Body of pancreas (tissue), 4 donors: ENCODE results near the gene NDUFA12. TPM values are rescaled to one million over a fixed set of nuclear protein-coding genes. Genes with fewer than 3 reads are reported as not detected.

Experiments
- ATAC-seq: fragments of 150-250 bp; one replicate; pipeline ENCODE4 v1.9.1; 2016
- DNase-seq, 4 donors: peaks; one replicate each; pipeline ENCODE4 v3.0.0-alpha.2; 2019
- H3K27ac ChIP-seq, 4 donors: fragments of 200-600 bp; sonication (generic); 1 replicate in 3 of 4; 2 replicates in 1 of 4; pipeline versions ENCODE4 v1.5.1 to v1.6.1; 2016 to 2019; ENCODE audit warnings: mild to moderate bottlenecking in 1 of 4, mixed read lengths in 1 of 4, moderate library complexity in 1 of 4
- H3K27me3 ChIP-seq, 2 donors: fragments of 200-600 bp; sonication (generic); one replicate each; pipeline ENCODE4 v1.6.0; 2016; ENCODE audit warnings: mild to moderate bottlenecking in 1 of 2
- H3K36me3 ChIP-seq, 2 donors: fragments of 200-600 bp; sonication (generic); replicated peaks in 1 of 2; 2 replicates each; pipeline ENCODE4 v1.5.1; 2016; ENCODE audit warnings: low read depth in 2 of 2; ENCODE audit not compliant: insufficient read depth in 1 of 2
- H3K4me1 ChIP-seq: fragments of 200-600 bp; sonication (generic); one replicate; pipeline ENCODE4 v1.6.0; 2016
- H3K4me3 ChIP-seq, 2 donors: fragments of 200-600 bp; sonication (generic); 1 replicate in 1 of 2; 2 replicates in 1 of 2; pipeline ENCODE4 v1.5.1; 2016 to 2019
- H3K9me3 ChIP-seq, 3 donors: fragments of 200-600 bp; sonication (generic); 1 replicate in 2 of 3; 2 replicates in 1 of 3; pipeline ENCODE4 v1.5.1; 2016
- POLR2A ChIP-seq, 3 donors: fragments of 450-650 bp; IDR thresholded peaks; one replicate each; pipeline ENCODE4 v1.6.1; 2016; ENCODE audit warnings: antibody characterized with exemption in 3 of 3, mild to moderate bottlenecking in 2 of 3
- WGBS, 2 donors: methylation state at CpG; one replicate each; pipeline ENCODE4 v1.1.5; 2017; 5-methylcytosine and 5-hydroxymethylcytosine counted together
- intact Hi-C: fragments of 100-400 bp; cut with DNase I; formaldehyde crosslinking; loops from one replicate; pipeline ENCODE4 v1.15.1; 2023
- total RNA-seq, 2 donors: library from RNA; depleted of rRNA; stranded (reverse); fragments of >200 nt; gene quantifications; one replicate each; pipeline ENCODE4 v1.1.0, GENCODE V29; 2016
- TF ChIP-seq, protein P1 (sequence below), 7 experiments: fragments of 450-650 bp in 4 of 7; fragments of 200-600 bp in 3 of 7; sonication (generic) in 3 of 7; IDR thresholded peaks; one replicate each; pipeline ENCODE4 v1.5.1; 2016 to 2019; ENCODE audit warnings: antibody characterized with exemption in 7 of 7

The NDUFA12 gene
- total RNA-seq, 2 donors from 2014 or later: 21.4 to 41.0 TPM

DNA sequence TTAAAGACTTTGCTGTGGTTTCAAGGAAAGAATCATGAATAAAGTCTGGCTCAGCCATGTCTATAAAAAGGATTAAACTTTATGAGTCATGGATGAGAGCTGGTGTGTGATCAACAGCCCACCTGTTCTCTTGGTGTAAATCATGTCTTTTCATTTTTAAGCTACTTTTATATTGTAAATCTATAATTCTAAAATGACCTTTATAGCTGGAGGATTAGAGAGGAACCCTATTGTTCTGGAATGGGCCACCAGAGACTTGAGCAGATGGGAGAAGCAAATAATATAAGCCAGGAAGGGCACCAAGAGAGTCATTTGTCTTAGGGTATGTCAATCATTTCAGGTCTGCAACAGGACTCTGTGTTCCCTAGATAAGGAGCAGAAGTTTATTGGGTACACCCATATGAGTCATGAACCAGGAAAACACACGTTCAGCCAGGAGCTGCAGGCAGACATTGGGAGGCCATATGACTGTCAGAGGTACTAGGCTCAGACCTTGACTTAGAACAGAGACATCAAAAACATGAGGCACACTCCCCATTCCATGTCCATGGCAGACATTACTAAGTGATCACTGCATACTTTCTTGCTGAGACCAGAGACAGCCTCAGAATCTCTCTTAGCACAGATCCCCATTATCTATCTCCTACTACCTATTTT, 49.3 kb downstream of the NDUFA12 start:
- Histone ChIP-seq H3K27ac (peak overlapping the region in 3 of 4 donors; percentile 14 to 41 (median 15)), H3K27me3 (no peaks in the 10 kb centered on the region), H3K4me1 (peaks cover 11% of the 10 kb centered on the region), H3K4me3 (no peak overlapping the region), H3K36me3 (no peaks in the 10 kb centered on the region), H3K9me3 (no peaks in the 10 kb centered on the region)
- peak; percentile 15 to 72 (median 38) for DNase-seq
- intact Hi-C loops: no loop called here
- ATAC-seq: peak; percentile 90
- WGBS, 2 donors: 0% methylated on average over 1 of the region's 1 CpG
- TF ChIP-seq, protein P1, sequence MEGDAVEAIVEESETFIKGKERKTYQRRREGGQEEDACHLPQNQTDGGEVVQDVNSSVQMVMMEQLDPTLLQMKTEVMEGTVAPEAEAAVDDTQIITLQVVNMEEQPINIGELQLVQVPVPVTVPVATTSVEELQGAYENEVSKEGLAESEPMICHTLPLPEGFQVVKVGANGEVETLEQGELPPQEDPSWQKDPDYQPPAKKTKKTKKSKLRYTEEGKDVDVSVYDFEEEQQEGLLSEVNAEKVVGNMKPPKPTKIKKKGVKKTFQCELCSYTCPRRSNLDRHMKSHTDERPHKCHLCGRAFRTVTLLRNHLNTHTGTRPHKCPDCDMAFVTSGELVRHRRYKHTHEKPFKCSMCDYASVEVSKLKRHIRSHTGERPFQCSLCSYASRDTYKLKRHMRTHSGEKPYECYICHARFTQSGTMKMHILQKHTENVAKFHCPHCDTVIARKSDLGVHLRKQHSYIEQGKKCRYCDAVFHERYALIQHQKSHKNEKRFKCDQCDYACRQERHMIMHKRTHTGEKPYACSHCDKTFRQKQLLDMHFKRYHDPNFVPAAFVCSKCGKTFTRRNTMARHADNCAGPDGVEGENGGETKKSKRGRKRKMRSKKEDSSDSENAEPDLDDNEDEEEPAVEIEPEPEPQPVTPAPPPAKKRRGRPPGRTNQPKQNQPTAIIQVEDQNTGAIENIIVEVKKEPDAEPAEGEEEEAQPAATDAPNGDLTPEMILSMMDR (IDR thresholded peaks at IDR 0.05): no peak
- no peak for TF ChIP-seq POLR2A (IDR thresholded peaks at IDR 0.05)

DNA sequence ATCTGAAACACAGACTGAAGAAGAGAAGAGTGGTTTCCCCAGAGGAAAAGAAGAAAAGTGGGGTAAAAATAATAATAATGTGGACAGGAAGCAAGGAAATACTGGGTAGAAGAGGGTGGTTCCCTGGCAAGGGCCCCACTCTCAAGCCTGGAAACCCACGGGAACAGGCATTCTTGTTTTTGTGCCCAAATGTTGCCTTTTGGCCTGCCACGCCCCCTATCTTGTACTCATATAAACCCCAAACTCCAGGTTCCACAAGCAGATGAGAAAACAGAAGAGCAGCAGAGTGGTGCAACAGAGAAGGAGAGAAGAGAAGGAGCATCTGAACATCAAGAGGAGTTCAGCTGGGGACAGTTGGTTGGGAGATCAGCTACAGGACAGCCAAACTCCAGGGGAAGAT, 51.2 kb downstream of the NDUFA12 start:
- H3K4me3 ChIP-seq: no peak overlapping the region
- intact Hi-C loops: no loop called here
- H3K27me3 ChIP-seq: no peaks in the 10 kb centered on the region
- DNase-seq: no peak
- no peak for ATAC-seq
- no peak for TF ChIP-seq POLR2A (IDR thresholded peaks at IDR 0.05)
- TF ChIP-seq, protein P1 (IDR thresholded peaks at IDR 0.05): no peak
- H3K4me1 ChIP-seq: peaks cover 11% of the 10 kb centered on the region
- WGBS, 2 donors: 47 to 63% methylated on average over 2 of the region's 2 CpGs
- no peaks in the 10 kb centered on the region for H3K36me3 ChIP-seq
- no peak overlapping the region for H3K27ac ChIP-seq
- H3K9me3 ChIP-seq: no peaks in the 10 kb centered on the region

DNA sequence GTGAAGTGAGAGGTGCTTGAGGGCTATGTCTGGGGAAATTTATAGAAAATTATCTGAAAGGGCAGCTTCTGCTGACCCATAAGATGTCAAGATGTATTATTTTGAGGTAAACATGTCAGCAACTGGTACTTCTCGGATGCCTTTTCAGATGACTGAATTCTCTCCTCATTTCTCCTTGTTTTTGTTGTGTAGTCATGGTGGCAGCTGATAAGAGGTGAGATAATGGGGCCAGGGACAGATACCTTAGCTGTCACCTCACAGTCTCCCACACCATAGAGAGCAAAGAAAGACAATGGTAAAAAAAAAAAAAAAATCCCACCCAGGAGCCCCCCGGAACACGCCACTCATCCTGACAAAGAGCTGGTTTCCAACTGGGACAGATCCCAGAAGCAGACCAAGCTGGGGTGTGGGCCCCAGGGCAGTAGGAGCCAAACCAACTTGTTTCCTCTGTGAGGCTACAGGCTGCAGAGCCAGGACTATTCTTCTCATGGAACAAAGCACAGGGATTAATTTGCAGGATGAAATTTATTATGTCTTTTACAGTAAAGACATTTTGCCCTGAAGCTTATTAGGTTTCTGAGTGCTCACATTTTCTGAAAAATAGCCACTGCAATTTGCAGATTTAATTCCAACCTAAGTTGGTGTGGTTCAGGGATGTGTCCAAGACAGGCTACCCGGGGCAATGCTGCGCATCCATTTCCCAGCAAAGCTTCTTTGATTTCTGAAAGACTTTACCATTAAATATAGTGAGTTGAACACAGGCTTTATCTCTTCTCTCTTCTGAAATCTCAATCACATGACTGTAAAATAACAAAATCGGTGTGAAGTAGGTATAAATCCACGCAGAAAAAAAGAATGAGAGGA, 52.2 kb downstream of the NDUFA12 start:
- Histone ChIP-seq H3K27ac (no peak overlapping the region), H3K4me3 (no peak overlapping the region), H3K4me1 (peaks cover 11% of the 10 kb centered on the region), H3K9me3 (no peaks in the 10 kb centered on the region), H3K36me3 (no peaks in the 10 kb centered on the region), H3K27me3 (no peaks in the 10 kb centered on the region)
- DNase-seq (no peak), ATAC-seq (no peak)
- intact Hi-C loops: no loop called here
- TF ChIP-seq POLR2A (IDR thresholded peaks at IDR 0.05): no peak
- TF ChIP-seq, protein P1 (IDR thresholded peaks at IDR 0.05): no peak
- 54 to 58% methylated on average over 7 of the region's 7 CpGs for WGBS, 2 donors

DNA sequence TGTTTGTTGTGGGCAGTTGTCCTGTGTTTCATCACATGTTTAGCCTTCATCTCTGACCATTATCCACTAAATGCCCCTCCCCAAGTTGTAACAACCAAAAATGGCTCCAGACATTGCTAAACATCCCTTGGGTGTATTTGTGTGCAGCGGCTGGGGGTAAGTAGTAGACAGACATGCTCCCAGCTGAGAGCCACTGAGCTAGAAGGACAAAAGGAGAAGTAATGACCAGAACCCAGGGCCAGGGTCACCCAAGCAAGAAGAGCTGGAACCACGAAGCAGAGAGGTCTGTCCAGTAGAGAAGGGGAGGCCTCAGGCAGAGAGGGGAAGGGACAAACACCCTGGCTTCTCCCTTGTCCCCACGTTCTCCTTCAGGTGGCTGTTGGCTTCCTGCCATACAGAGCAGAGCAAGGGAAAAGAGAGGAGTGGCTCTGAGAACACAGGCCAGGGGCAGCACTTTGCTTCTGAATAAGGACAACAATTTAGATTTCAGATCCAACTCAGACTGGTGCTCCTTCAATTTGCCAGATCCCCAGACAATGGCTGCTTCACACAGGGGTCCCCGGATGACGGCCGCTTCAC, 55.2 kb downstream of the NDUFA12 start:
- no peak for TF ChIP-seq POLR2A (IDR thresholded peaks at IDR 0.05)
- TF ChIP-seq, protein P1 (IDR thresholded peaks at IDR 0.05): no peak
- ATAC-seq: no peak
- H3K27ac ChIP-seq: no peak overlapping the region
- H3K4me3 ChIP-seq: no peak overlapping the region
- H3K36me3 ChIP-seq: no peaks in the 10 kb centered on the region
- H3K27me3 ChIP-seq: no peaks in the 10 kb centered on the region
- DNase-seq: no peak
- intact Hi-C loops: no loop called here
- no peaks in the 10 kb centered on the region for H3K9me3 ChIP-seq
- H3K4me1 ChIP-seq: no peaks in the 10 kb centered on the region
- WGBS, 2 donors: 70 to 76% methylated on average over 6 of the region's 6 CpGs
